HuH-7.5 (cell line): Measurements from ENCODE around the gene S100A6.
"Not testable (repeated sequence)": the region's sequence is repeated elsewhere in the genome, so short reads cannot be mapped to it uniquely, and the experiment has no call there.

Experiments used
- DNase-seq: peaks from one replicate; pipeline ENCODE4 v3.0.0; 2011; ENCODE audit warnings: low spot score

S100A6 gene

GRCh38 chr1:153535242-153536011, at the start of gene S100A6:
Gene S100A6, minus strand, starts transcription at chr1:153535991. Its CDS starts 652 bp downstream, at chr1:153535339.
- DNase-seq: peak; percentile 31

- DNase-seq: no peak
Observed at GRCh38 chr1:153585006-153585405, 49.2 kb upstream of the S100A6 start.

- DNase-seq: no peak
Observed at GRCh38 chr1:153583976-153584375, 48.2 kb upstream of the S100A6 start.

GRCh38 chr1:153583514-153583913, 47.7 kb upstream of the S100A6 start:
- DNase-seq: not testable (repeated sequence)

- DNase-seq: not testable (repeated sequence)
Observed at GRCh38 chr1:153582836-153583235, 47.0 kb upstream of the S100A6 start.

GRCh38 chr1:153578936-153579335, 43.1 kb upstream of the S100A6 start:
- no peak for DNase-seq

GRCh38 chr1:153578490-153578889, 42.7 kb upstream of the S100A6 start:
- DNase-seq: no peak

- no peak for DNase-seq
Observed at GRCh38 chr1:153577624-153578051, 41.8 kb upstream of the S100A6 start.

- DNase-seq: no peak
Observed at GRCh38 chr1:153577138-153577537, 41.3 kb upstream of the S100A6 start.

GRCh38 chr1:153575497-153575896, 39.7 kb upstream of the S100A6 start:
- DNase-seq: not testable (repeated sequence)

GRCh38 chr1:153575081-153575491, 39.3 kb upstream of the S100A6 start:
- DNase-seq: not testable (repeated sequence)

- DNase-seq: no peak
Observed at GRCh38 chr1:153573351-153573750, 37.6 kb upstream of the S100A6 start.

GRCh38 chr1:153572569-153573015, 36.8 kb upstream of the S100A6 start:
- peak; percentile 50 for DNase-seq

GRCh38 chr1:153571706-153572105, 35.9 kb upstream of the S100A6 start:
- no peak for DNase-seq

- no peak for DNase-seq
Observed at GRCh38 chr1:153570874-153571273, 35.1 kb upstream of the S100A6 start.

GRCh38 chr1:153569465-153569864, 33.7 kb upstream of the S100A6 start:
- no peak for DNase-seq

GRCh38 chr1:153568367-153569099, 32.7 kb upstream of the S100A6 start:
- DNase-seq: peak; percentile 93

GRCh38 chr1:153567621-153568366, 32.0 kb upstream of the S100A6 start:
- DNase-seq: no peak

- DNase-seq: peak; percentile 87
Observed at GRCh38 chr1:153566414-153567371, 30.9 kb upstream of the S100A6 start.

- DNase-seq: no peak
Observed at GRCh38 chr1:153565529-153566374, 30.0 kb upstream of the S100A6 start, which contains the start of gene S100A2. Gene S100A2, minus strand, starts transcription at chr1:153565844. Its CDS starts 1,967 bp downstream, at chr1:153563877.
